IMR-90 (cell line): ENCODE measurements around the gene HDAC10. TPM values are rescaled to one million over a fixed set of nuclear protein-coding genes. Genes with fewer than 3 reads are reported as not detected.

Experiments
- ATAC-seq: fragments of 200-7000 bp; cut with Tn5 transposase; 2 replicates; pipeline ENCODE4 v1.9.1; 2020; ENCODE audit warnings: low read depth, mild to moderate bottlenecking, moderate library complexity
- BruUV-seq: library from RNA; stranded (reverse); fragments of 400-500 nt; replicated peaks from 2 replicates; lab custom pipeline; 2021; lab: Mats Ljungman, UMichigan
- CTCF ChIA-PET: fragments of 300-600 bp; formaldehyde crosslinking; extraction: SDS; loops from one replicate; lab custom pipeline; 2021; ENCODE audit warnings: antibody characterized with exemption; lab: Yijun Ruan, JAX
- POLR2A ChIA-PET: fragments of 300-600 bp; sonication (Branson Sonifier 250); formaldehyde crosslinking; loops from one replicate; lab custom pipeline; 2022; ENCODE audit warnings: antibody characterized with exemption; ENCODE audit not compliant: unreplicated experiment; lab: Charles Lee
- DNase-seq: peaks from one replicate; pipeline ENCODE4 v3.0.0; 2013
- H2AFZ ChIP-seq: replicated peaks from 2 replicates; pipeline ENCODE3; 2013; ENCODE audit warnings: low read length, mild to moderate bottlenecking; ENCODE audit not compliant: poor library complexity
- H2AK5ac ChIP-seq: 2 replicates; pipeline ENCODE4 v1.6.1; 2013; ENCODE audit warnings: low read depth, low read length, inconsistent platforms
- H2AK9ac ChIP-seq: replicated peaks from 2 replicates; pipeline ENCODE3; 2013; ENCODE audit warnings: mild to moderate bottlenecking, low read depth, low read length, moderate library complexity; ENCODE audit not compliant: poor library complexity
- H2BK120ac ChIP-seq: 2 replicates; pipeline ENCODE4 v1.6.1; 2013; ENCODE audit warnings: low read depth, low read length, inconsistent platforms
- H2BK15ac ChIP-seq: 3 replicates; pipeline ENCODE4 v1.6.1; 2013; ENCODE audit warnings: low read depth, low read length, inconsistent platforms
- H2BK20ac ChIP-seq: 2 replicates; pipeline ENCODE4 v1.6.1; 2013; ENCODE audit warnings: low read depth, mild to moderate bottlenecking, inconsistent platforms, low read length, moderate library complexity
- H2BK5ac ChIP-seq: 2 replicates; pipeline ENCODE4 v1.6.1; 2013; ENCODE audit warnings: mild to moderate bottlenecking, low read depth, low read length, inconsistent platforms; ENCODE audit not compliant: poor library complexity, severe bottlenecking
- H3K14ac ChIP-seq: replicated peaks from 2 replicates; pipeline ENCODE4 v1.6.1; 2013; ENCODE audit warnings: low read depth, low read length, inconsistent platforms
- H3K18ac ChIP-seq: 2 replicates; pipeline ENCODE4 v1.6.1; 2013; ENCODE audit warnings: low read depth, low read length, control low read depth
- H3K23ac ChIP-seq: 2 replicates; pipeline ENCODE4 v1.6.1; 2013; ENCODE audit warnings: low read depth, low read length, inconsistent platforms
- H3K27ac ChIP-seq: 2 replicates; pipeline ENCODE4 v1.5.1; 2013; ENCODE audit warnings: mild to moderate bottlenecking, control low read depth, low read length; ENCODE audit not compliant: insufficient read depth
- H3K27me3 ChIP-seq: 2 replicates; pipeline ENCODE4 v1.6.1; 2013; ENCODE audit warnings: low read length; ENCODE audit not compliant: control insufficient read depth, insufficient read depth
- H3K36me3 ChIP-seq: 2 replicates; pipeline ENCODE4 v1.6.1; 2013; ENCODE audit warnings: low read length, mixed read lengths; ENCODE audit not compliant: control insufficient read depth, insufficient read depth
- H3K4ac ChIP-seq: 2 replicates; pipeline ENCODE4 v1.6.1; 2013; ENCODE audit warnings: low read depth, low read length, inconsistent platforms
- H3K4me1 ChIP-seq: 2 replicates; pipeline ENCODE4 v1.6.1; 2013; ENCODE audit warnings: low read length, mixed read lengths; ENCODE audit not compliant: control insufficient read depth, insufficient read depth
- H3K4me2 ChIP-seq: 2 replicates; pipeline ENCODE4 v1.6.1; 2013; ENCODE audit warnings: low read depth, mild to moderate bottlenecking, control low read depth, low read length, moderate library complexity
- H3K4me3 ChIP-seq: 2 replicates; pipeline ENCODE4 v1.5.1; 2013; ENCODE audit warnings: low read depth, mild to moderate bottlenecking, control low read depth, low read length, moderate library complexity; ENCODE audit not compliant: insufficient read depth
- H3K56ac ChIP-seq: 2 replicates; pipeline ENCODE4 v1.6.1; 2013; ENCODE audit warnings: low read length, inconsistent platforms; ENCODE audit not compliant: insufficient read depth; ENCODE audit errors: extremely low read depth
- H3K79me1 ChIP-seq, 2 experiments: 2 replicates each; pipeline ENCODE4 v1.6.1; 2013; ENCODE audit warnings: low read length in 2 of 2, inconsistent platforms in 1 of 2, low read depth in 1 of 2
- H3K9ac ChIP-seq: 2 replicates; pipeline ENCODE4 v1.6.1; 2013; ENCODE audit warnings: low read depth, low read length, control low read depth
- H3K9me1 ChIP-seq: 2 replicates; pipeline ENCODE4 v1.6.1; 2013; ENCODE audit warnings: low read length, inconsistent platforms; ENCODE audit not compliant: insufficient read depth
- H3K9me3 ChIP-seq: 2 replicates; pipeline ENCODE4 v1.6.1; 2013; ENCODE audit warnings: low read length; ENCODE audit not compliant: control insufficient read depth, insufficient read depth
- H4K20me1 ChIP-seq: 2 replicates; pipeline ENCODE4 v1.6.1; 2013; ENCODE audit warnings: low read length, inconsistent platforms; ENCODE audit not compliant: insufficient read depth
- H4K5ac ChIP-seq: 2 replicates; pipeline ENCODE4 v1.6.1; 2013; ENCODE audit warnings: mild to moderate bottlenecking, low read depth, low read length, control low read depth
- H4K8ac ChIP-seq, 2 experiments: 2 replicates each; pipeline ENCODE4 v1.6.1; 2013; ENCODE audit warnings: low read depth in 2 of 2, low read length in 2 of 2, control low read depth in 1 of 2, inconsistent platforms in 1 of 2
- H4K91ac ChIP-seq: 2 replicates; pipeline ENCODE4 v1.6.1; 2013; ENCODE audit warnings: low read depth, low read length, inconsistent platforms; ENCODE audit not compliant: insufficient read depth
- CTCF ChIP-seq: conservative IDR thresholded peaks from 2 replicates; pipeline ENCODE4 v1.5.1; 2012; ENCODE audit warnings: mild to moderate bottlenecking, low read depth, low read length, improper control_type of control experiment
- MAZ ChIP-seq: IDR thresholded peaks from 2 replicates; pipeline ENCODE4 v1.6.1; 2012; ENCODE audit warnings: low read depth, mild to moderate bottlenecking, low read length, improper control_type of control experiment, moderate library complexity, borderline replicate concordance
- RAD21 ChIP-seq: IDR thresholded peaks from 2 replicates; pipeline ENCODE4 v1.6.1; 2012; ENCODE audit warnings: low read length, improper control_type of control experiment
- SMC3 ChIP-seq: fragments of 150-350 bp; IDR thresholded peaks from 2 replicates; pipeline ENCODE4 v1.6.1; 2016; ENCODE audit warnings: low read depth, mild to moderate bottlenecking, antibody characterized with exemption, low read length, moderate library complexity
- WGBS, 2 experiments: methylation state at CpG; one replicate each; pipeline versions ENCODE4 v1.1.5 to v1.1.7; 2013; ENCODE audit warnings: missing lambda C conversion rate in 2 of 2; ENCODE audit not compliant: insufficient read length in 1 of 2; ENCODE audit errors: extremely low coverage in 2 of 2; 5-methylcytosine and 5-hydroxymethylcytosine counted together
- dilution Hi-C: fragments of 300-500 bp; cut with HindIII; formaldehyde crosslinking; loops from one replicate; pipeline ENCODE4 v1.14.3; 2018; ENCODE audit warnings: low sequenced_read_pairs; ENCODE audit not compliant: unreplicated experiment
- in situ Hi-C: fragments of 300-500 bp; cut with MboI; formaldehyde crosslinking; loops from 3 replicates; pipeline ENCODE4 v1.14.3; 2019; ENCODE audit warnings: low sequenced_read_pairs, inconsistent platforms, mixed read lengths
- intact Hi-C: fragments of 100-400 bp; cut with micrococcal nuclease; formaldehyde crosslinking; loops from 2 replicates; pipeline ENCODE4 v1.10.0; 2022
- polyA plus RNA-seq, 3 experiments: library from polyadenylated mRNA; depleted of rRNA; stranded (reverse); fragments of >200 nt; gene quantifications; 2 replicates each; pipeline ENCODE4 v1.2.3, GENCODE V29; 2012; ENCODE audit warnings: low replicate concordance in 1 of 3
- total RNA-seq: library from RNA; depleted of rRNA; stranded (reverse); fragments of >200 nt; gene quantifications from 2 replicates; pipeline ENCODE4 v1.2.3, GENCODE V29; 2012

Gene HDAC10
- total and polyA plus RNA-seq, 2 of the 4 experiments (the other 2 are of a cell fraction), result 3.9 to 35.7 TPM

- Histone ChIP-seq H2AFZ (peak overlapping the region; percentile 63), H2BK120ac (no peak overlapping the region), H3K14ac (no peak overlapping the region), H4K5ac (no peak overlapping the region), H3K79me1 (peaks cover 14 to 73% of the 10 kb centered on the region in 2 experiments), H2AK9ac (peak overlapping the region; percentile 47), H3K9ac (no peak overlapping the region), H4K8ac (no peak overlapping the region), H3K18ac (no peak overlapping the region), H2BK5ac (no peak overlapping the region), H3K36me3 (peaks cover 47% of the 10 kb centered on the region), H3K4me1 (no peaks in the 10 kb centered on the region), H3K9me1 (peaks cover 3% of the 10 kb centered on the region; the same call in 1 of the 2 replicates), H3K4me2 (no peak overlapping the region), H3K4ac (no peak overlapping the region), H4K91ac (no peak overlapping the region), H4K20me1 (peaks cover 57% of the 10 kb centered on the region), H2BK20ac (no peak overlapping the region), H3K27ac (no peak overlapping the region), H3K23ac (no peak overlapping the region), H3K56ac (no peak overlapping the region), H3K27me3 (no peaks in the 10 kb centered on the region), H3K9me3 (no peaks in the 10 kb centered on the region), H2BK15ac (no peak overlapping the region), H2AK5ac (no peak overlapping the region), H3K4me3 (no peak overlapping the region)
- peak; percentile 57 for DNase-seq
- ATAC-seq, result peak; percentile 75
- intact Hi-C loops (loop anchor here (1.0 to 10.0 kb wide), 3 partner anchors 64 to 279 kb away; no protein-coding TSS in a partner anchor), in situ Hi-C loops (loop anchor here (5.0 to 25.0 kb wide), 3 partner anchors 63 to 398 kb away; no protein-coding TSS in a partner anchor), dilution Hi-C loops (no loop called here)
- TF ChIP-seq CTCF (peak; percentile 83), MAZ (no peak), RAD21 (peak; percentile 74), SMC3 (peak; percentile 87)
- BruUV-seq, result no TSS peak
- ChIA-PET CTCF (no interaction called here), POLR2A (no interaction called here)
- 72% methylated on average over 16 of the region's 20 CpGs; no CpG with 5 or more reads in 1 of the 2 experiments for WGBS, 2 experiments
Observed at GRCh38 chr22:50209893-50210292, 41.2 kb downstream of the HDAC10 start.
